ENCODE data around the gene DUSP19. TPM values are rescaled to one million over a fixed set of nuclear protein-coding genes. Genes with fewer than 3 reads are reported as not detected.
"Not testable (repeated sequence)": the region's sequence is repeated elsewhere in the genome, so short reads cannot be mapped to it uniquely, and the experiment has no call there.

The DUSP19 gene
- total RNA-seq, 1 donor from 2014 or later: 1.7 TPM

GRCh38 chr2:183040604-183041003 lies 37.9 kb upstream of the DUSP19 start:
- H3K9me3 Mint-ChIP-seq: no peaks in the 10 kb centered on the region
- intact Hi-C loops (cut with micrococcal nuclease): no loop called here
- no peak overlapping the region for H3K27ac Mint-ChIP-seq
- H3K36me3 Mint-ChIP-seq (ENCODE audit: low read depth): peaks cover 4% of the 10 kb centered on the region
- DNase-seq (ENCODE audit: low spot score): no peak
- no peak overlapping the region for H3K4me3 Mint-ChIP-seq
- peaks cover 77% of the 10 kb centered on the region for H3K27me3 Mint-ChIP-seq (ENCODE audit: insufficient read depth)
- H3K4me1 Mint-ChIP-seq (ENCODE audit: low read depth): peaks cover 24% of the 10 kb centered on the region

GRCh38 chr2:183043580-183043979 lies 35.0 kb upstream of the DUSP19 start:
- intact Hi-C loops (cut with micrococcal nuclease); H3K27ac Mint-ChIP-seq; H3K4me1 Mint-ChIP-seq (ENCODE audit: low read depth); H3K4me3 Mint-ChIP-seq; DNase-seq (ENCODE audit: low spot score); H3K9me3 Mint-ChIP-seq; H3K36me3 Mint-ChIP-seq (ENCODE audit: low read depth): not testable (repeated sequence)
- peaks cover 63% of the 10 kb centered on the region for H3K27me3 Mint-ChIP-seq (ENCODE audit: insufficient read depth)

GRCh38 chr2:183047486-183048125 lies 30.9 kb upstream of the DUSP19 start:
- H3K27ac Mint-ChIP-seq: not testable (repeated sequence)

GRCh38 chr2:183049420-183049819 lies 29.1 kb upstream of the DUSP19 start:
- H3K4me3 Mint-ChIP-seq: no peak overlapping the region
- DNase-seq (ENCODE audit: low spot score): no peak
- intact Hi-C loops (cut with micrococcal nuclease): no loop called here

More at GRCh38 chr2:183047486-183048125, 30.9 kb upstream of the DUSP19 start:
- H3K4me3 Mint-ChIP-seq; H3K9me3 Mint-ChIP-seq; intact Hi-C loops (cut with micrococcal nuclease); H3K4me1 Mint-ChIP-seq (ENCODE audit: low read depth); H3K36me3 Mint-ChIP-seq (ENCODE audit: low read depth); DNase-seq (ENCODE audit: low spot score): not testable (repeated sequence)
- H3K27me3 Mint-ChIP-seq (ENCODE audit: insufficient read depth): peaks cover 24% of the 10 kb centered on the region

GRCh38 chr2:183057333-183057985 lies 21.1 kb upstream of the DUSP19 start:
- no peak for DNase-seq (ENCODE audit: low spot score)
- Mint-ChIP-seq H3K4me1 (ENCODE audit: low read depth) (peaks cover 6% of the 10 kb centered on the region), H3K4me3 (no peak overlapping the region), H3K27ac (no peak overlapping the region), H3K27me3 (ENCODE audit: insufficient read depth) (peaks cover 6% of the 10 kb centered on the region), H3K9me3 (no peaks in the 10 kb centered on the region), H3K36me3 (ENCODE audit: low read depth) (no peaks in the 10 kb centered on the region)
- intact Hi-C loops (cut with micrococcal nuclease): no loop called here

More at GRCh38 chr2:183049420-183049819, 29.1 kb upstream of the DUSP19 start:
- Mint-ChIP-seq H3K4me1 (ENCODE audit: low read depth) (no peaks in the 10 kb centered on the region), H3K27me3 (ENCODE audit: insufficient read depth) (peaks cover 12% of the 10 kb centered on the region), H3K36me3 (ENCODE audit: low read depth) (no peaks in the 10 kb centered on the region), H3K9me3 (no peaks in the 10 kb centered on the region), H3K27ac (no peak overlapping the region)

GRCh38 chr2:183059561-183059960 lies 19.0 kb upstream of the DUSP19 start:
- no peak overlapping the region for H3K27ac Mint-ChIP-seq
- no peak for DNase-seq (ENCODE audit: low spot score)
- intact Hi-C loops (cut with micrococcal nuclease): no loop called here
- H3K36me3 Mint-ChIP-seq (ENCODE audit: low read depth): no peaks in the 10 kb centered on the region
- H3K4me1 Mint-ChIP-seq (ENCODE audit: low read depth): peaks cover 6% of the 10 kb centered on the region
- H3K4me3 Mint-ChIP-seq: no peak overlapping the region
- no peaks in the 10 kb centered on the region for H3K9me3 Mint-ChIP-seq
- peaks cover 7% of the 10 kb centered on the region for H3K27me3 Mint-ChIP-seq (ENCODE audit: insufficient read depth)

- Mint-ChIP-seq H3K4me3 (no peak overlapping the region), H3K27me3 (ENCODE audit: insufficient read depth) (peaks cover 6% of the 10 kb centered on the region), H3K9me3 (no peaks in the 10 kb centered on the region), H3K36me3 (ENCODE audit: low read depth) (no peaks in the 10 kb centered on the region), H3K27ac (no peak overlapping the region), H3K4me1 (ENCODE audit: low read depth) (peaks cover 6% of the 10 kb centered on the region)
- intact Hi-C loops (cut with micrococcal nuclease): no loop called here
- DNase-seq (ENCODE audit: low spot score): no peak
Observed at GRCh38 chr2:183060571-183061231, 17.8 kb upstream of the DUSP19 start.

GRCh38 chr2:183063083-183063482 lies 15.5 kb upstream of the DUSP19 start:
- no peak for DNase-seq (ENCODE audit: low spot score)
- Mint-ChIP-seq H3K36me3 (ENCODE audit: low read depth) (no peaks in the 10 kb centered on the region), H3K4me1 (ENCODE audit: low read depth) (peaks cover 6% of the 10 kb centered on the region), H3K27ac (no peak overlapping the region), H3K4me3 (no peak overlapping the region), H3K27me3 (ENCODE audit: insufficient read depth) (peaks cover 9% of the 10 kb centered on the region), H3K9me3 (no peaks in the 10 kb centered on the region)
- intact Hi-C loops (cut with micrococcal nuclease): no loop called here

GRCh38 chr2:183068561-183068960 lies 10.0 kb upstream of the DUSP19 start:
- H3K27me3 Mint-ChIP-seq (ENCODE audit: insufficient read depth): peaks cover 9% of the 10 kb centered on the region
- H3K9me3 Mint-ChIP-seq: no peaks in the 10 kb centered on the region
- intact Hi-C loops (cut with micrococcal nuclease): no loop called here
- DNase-seq (ENCODE audit: low spot score): no peak
- H3K36me3 Mint-ChIP-seq (ENCODE audit: low read depth): no peaks in the 10 kb centered on the region
- no peaks in the 10 kb centered on the region for H3K4me1 Mint-ChIP-seq (ENCODE audit: low read depth)
- no peak overlapping the region for H3K27ac Mint-ChIP-seq
- H3K4me3 Mint-ChIP-seq: no peak overlapping the region

- no peaks in the 10 kb centered on the region for H3K4me1 Mint-ChIP-seq (ENCODE audit: low read depth)
- H3K27ac Mint-ChIP-seq: no peak overlapping the region
- intact Hi-C loops (cut with micrococcal nuclease): no loop called here
- H3K9me3 Mint-ChIP-seq: no peaks in the 10 kb centered on the region
- peaks cover 9% of the 10 kb centered on the region for H3K27me3 Mint-ChIP-seq (ENCODE audit: insufficient read depth)
- no peak overlapping the region for H3K4me3 Mint-ChIP-seq
- DNase-seq (ENCODE audit: low spot score): no peak
- H3K36me3 Mint-ChIP-seq (ENCODE audit: low read depth): no peaks in the 10 kb centered on the region
Observed at GRCh38 chr2:183069174-183069573, 9.4 kb upstream of the DUSP19 start.

GRCh38 chr2:183070942-183071844 lies 7.4 kb upstream of the DUSP19 start:
- Mint-ChIP-seq H3K4me1 (ENCODE audit: low read depth) (no peaks in the 10 kb centered on the region), H3K27ac (no peak overlapping the region), H3K9me3 (no peaks in the 10 kb centered on the region), H3K4me3 (no peak overlapping the region), H3K36me3 (ENCODE audit: low read depth) (no peaks in the 10 kb centered on the region), H3K27me3 (ENCODE audit: insufficient read depth) (peaks cover 9% of the 10 kb centered on the region)
- intact Hi-C loops (cut with micrococcal nuclease): loop anchor here (10.0 kb wide), 1 partner anchor 1176 kb away; the partner anchor contains the start of gene ITPRID2
- no peak for DNase-seq (ENCODE audit: low spot score)

GRCh38 chr2:183072177-183072576 lies 6.4 kb upstream of the DUSP19 start:
- Mint-ChIP-seq H3K36me3 (ENCODE audit: low read depth) (no peaks in the 10 kb centered on the region), H3K27me3 (ENCODE audit: insufficient read depth) (peaks cover 5% of the 10 kb centered on the region), H3K9me3 (no peaks in the 10 kb centered on the region), H3K27ac (no peak overlapping the region), H3K4me3 (no peak overlapping the region), H3K4me1 (ENCODE audit: low read depth) (no peaks in the 10 kb centered on the region)
- intact Hi-C loops (cut with micrococcal nuclease): loop anchor here (10.0 kb wide), 1 partner anchor 1177 kb away; the partner anchor contains the start of gene ITPRID2
- no peak for DNase-seq (ENCODE audit: low spot score)
